HEK293 (cell line): ENCODE measurements around the gene CDKN2AIP.
"Not testable (repeated sequence)": the region's sequence is repeated elsewhere in the genome, so short reads cannot be mapped to it uniquely, and the experiment has no call there.

Experiments used
- CTCF ChIA-PET: fragments of 350-600 bp; formaldehyde crosslinking; extraction: SDS; loops from one replicate; lab custom pipeline; 2021; ENCODE audit warnings: antibody characterized with exemption; lab: Yijun Ruan, JAX
- POLR2A ChIA-PET: fragments of 300-600 bp; formaldehyde crosslinking; extraction: SDS; loops from one replicate; lab custom pipeline; 2020; ENCODE audit warnings: antibody characterized with exemption, inconsistent platforms; lab: Yijun Ruan, JAX
- H3K27ac ChIP-seq: fragments of 200-500 bp; sonication (Bioruptor generic); 2 replicates; pipeline ENCODE4 v1.5.1; 2014; ENCODE audit warnings: low read depth, low read length, control low read depth, inconsistent platforms; ENCODE audit errors: extremely low read depth
- H3K36me3 ChIP-seq, 2 experiments: fragments of 200-500 bp in 1 of 2; sonication (Bioruptor generic) in 1 of 2; 1 replicate in 1 of 2; 2 replicates in 1 of 2; pipeline ENCODE4 v1.5.1; 2014 to 2017; ENCODE audit warnings: inconsistent platforms in 2 of 2, low read length in 2 of 2; ENCODE audit not compliant: control insufficient read depth in 2 of 2, insufficient read depth in 1 of 2
- H3K4me1 ChIP-seq: fragments of 200-500 bp; sonication (Bioruptor generic); 2 replicates; pipeline ENCODE4 v1.5.1; 2014; ENCODE audit warnings: mild to moderate bottlenecking, low read length, inconsistent platforms; ENCODE audit not compliant: control insufficient read depth, insufficient read depth
- H3K4me3 ChIP-seq: 2 replicates; pipeline ENCODE4 v1.5.1; 2011; ENCODE audit warnings: low read depth, mild to moderate bottlenecking, control low read depth, low read length, moderate library complexity
- H3K9me3 ChIP-seq: fragments of 200-500 bp; sonication (Bioruptor generic); 2 replicates; pipeline ENCODE4 v1.5.1; 2014; ENCODE audit warnings: low read depth, low read length, inconsistent platforms; ENCODE audit not compliant: control insufficient read depth, insufficient read depth
- BCL11B ChIP-seq: fragments of 450-650 bp; formaldehyde crosslinking; IDR thresholded peaks from 2 replicates; pipeline ENCODE4 v1.5.1; 2016; ENCODE audit warnings: low read depth, missing biosample characterization, missing genetic modification characterization
- KLF17 ChIP-seq: fragments of 450-650 bp; formaldehyde crosslinking; IDR thresholded peaks from 2 replicates; pipeline ENCODE4 v1.5.1; 2016; ENCODE audit warnings: missing biosample characterization, missing genetic modification characterization
- PRDM6 ChIP-seq: fragments of 450-650 bp; formaldehyde crosslinking; IDR thresholded peaks from 2 replicates; pipeline ENCODE4 v1.5.1; 2017; ENCODE audit warnings: missing biosample characterization, missing genetic modification characterization
- ZBTB20 ChIP-seq: fragments of 450-650 bp; formaldehyde crosslinking; IDR thresholded peaks from 2 replicates; pipeline ENCODE4 v1.5.1; 2016; ENCODE audit warnings: missing biosample characterization, missing genetic modification characterization
- ZBTB21 ChIP-seq: fragments of 450-650 bp; formaldehyde crosslinking; IDR thresholded peaks from 2 replicates; pipeline ENCODE4 v1.5.1; 2017; ENCODE audit warnings: missing biosample characterization, missing genetic modification characterization
- ZBTB44 ChIP-seq: fragments of 450-650 bp; IDR thresholded peaks from 2 replicates; pipeline ENCODE4 v1.5.1; 2018; ENCODE audit warnings: missing biosample characterization, mild to moderate bottlenecking, missing genetic modification characterization
- ZBTB8A ChIP-seq: fragments of 450-650 bp; formaldehyde crosslinking; IDR thresholded peaks from 2 replicates; pipeline ENCODE4 v1.5.1; 2016; ENCODE audit warnings: missing biosample characterization, missing genetic modification characterization
- ZNF138 ChIP-seq: fragments of 450-650 bp; formaldehyde crosslinking; IDR thresholded peaks from 2 replicates; pipeline ENCODE4 v1.5.1; 2016; ENCODE audit warnings: missing biosample characterization, missing genetic modification characterization, borderline replicate concordance
- ZNF16 ChIP-seq: fragments of 450-650 bp; formaldehyde crosslinking; IDR thresholded peaks from 2 replicates; pipeline ENCODE4 v1.5.1; 2016; ENCODE audit warnings: low read depth, missing biosample characterization, missing genetic modification characterization
- ZNF26 ChIP-seq: fragments of 450-650 bp; formaldehyde crosslinking; IDR thresholded peaks from 2 replicates; pipeline ENCODE4 v1.5.1; 2016; ENCODE audit warnings: missing biosample characterization, missing genetic modification characterization
- ZNF311 ChIP-seq: fragments of 450-650 bp; formaldehyde crosslinking; IDR thresholded peaks from 2 replicates; pipeline ENCODE4 v1.5.1; 2017; ENCODE audit warnings: missing biosample characterization, missing genetic modification characterization, borderline replicate concordance
- ZNF335 ChIP-seq: fragments of 450-650 bp; formaldehyde crosslinking; conservative IDR thresholded peaks from 2 replicates; pipeline ENCODE4 v1.5.1; 2016; ENCODE audit warnings: missing biosample characterization, missing genetic modification characterization
- ZNF560 ChIP-seq: fragments of 450-650 bp; formaldehyde crosslinking; IDR thresholded peaks from 2 replicates; pipeline ENCODE4 v1.5.1; 2017; ENCODE audit warnings: missing biosample characterization, missing genetic modification characterization, borderline replicate concordance
- ZNF623 ChIP-seq: fragments of 450-650 bp; formaldehyde crosslinking; IDR thresholded peaks from 2 replicates; pipeline ENCODE4 v1.5.1; 2016; ENCODE audit warnings: missing biosample characterization, missing genetic modification characterization
- ZNF664 ChIP-seq: fragments of 450-650 bp; formaldehyde crosslinking; IDR thresholded peaks from 2 replicates; pipeline ENCODE4 v1.5.1; 2016; ENCODE audit warnings: missing biosample characterization, missing genetic modification characterization
- ZSCAN16 ChIP-seq: fragments of 450-650 bp; formaldehyde crosslinking; IDR thresholded peaks from 2 replicates; pipeline ENCODE4 v1.5.1; 2016; ENCODE audit warnings: missing biosample characterization, missing genetic modification characterization
- ZSCAN5A ChIP-seq: fragments of 450-650 bp; formaldehyde crosslinking; IDR thresholded peaks from 2 replicates; pipeline ENCODE4 v1.5.1; 2016; ENCODE audit warnings: missing biosample characterization, missing genetic modification characterization

Gene CDKN2AIP

GRCh38 chr4:183458005-183458404 is 13.6 kb downstream of the CDKN2AIP start (continued):
- TF ChIP-seq ZNF664 = no peak
- TF ChIP-seq ZNF560 (tag by site-specific recombination) = no peak
- TF ChIP-seq ZNF26 (tag by site-specific recombination) = no peak
- no peak for TF ChIP-seq ZNF335 (tag by site-specific recombination)
- TF ChIP-seq ZSCAN5A (tag by site-specific recombination) = no peak

GRCh38 chr4:183463903-183464619 is 19.6 kb downstream of the CDKN2AIP start:
- POLR2A ChIA-PET = interaction anchor here (0.6 kb wide), 1 partner anchor 12 kb away, joined by 3 read pairs; no protein-coding TSS in a partner anchor
- H3K4me3 ChIP-seq, H3K9me3 ChIP-seq, CTCF ChIA-PET, H3K27ac ChIP-seq, H3K4me1 ChIP-seq, H3K36me3 ChIP-seq: not testable (repeated sequence)

- POLR2A ChIA-PET = interaction anchor here (0.6 kb wide), 1 partner anchor 15 kb away, joined by 3 read pairs; no protein-coding TSS in a partner anchor
- H3K4me3 ChIP-seq, H3K36me3 ChIP-seq, CTCF ChIA-PET, H3K27ac ChIP-seq, H3K4me1 ChIP-seq, H3K9me3 ChIP-seq: not testable (repeated sequence)
Measured at GRCh38 chr4:183465879-183466278, 21.4 kb downstream of the CDKN2AIP start.

- CTCF ChIA-PET = no interaction called here
- POLR2A ChIA-PET = no interaction called here
- Histone ChIP-seq H3K36me3 (no peaks in the 10 kb centered on the region), H3K27ac (no peak overlapping the region), H3K9me3 (no peaks in the 10 kb centered on the region), H3K4me1 (no peaks in the 10 kb centered on the region), H3K4me3 (no peak overlapping the region)
- TF ChIP-seq ZBTB44 (tag by site-specific recombination) = no peak
- TF ChIP-seq ZSCAN16 (tag by site-specific recombination) = no peak
- no peak for TF ChIP-seq ZBTB8A (tag by site-specific recombination)
- no peak for TF ChIP-seq ZNF311 (tag by site-specific recombination)
- no peak for TF ChIP-seq ZNF138
- no peak for TF ChIP-seq BCL11B (tag by site-specific recombination)
- TF ChIP-seq KLF17 (tag by site-specific recombination) = no peak
- no peak for TF ChIP-seq ZNF16 (tag by site-specific recombination)
- no peak for TF ChIP-seq PRDM6 (tag by site-specific recombination)
- TF ChIP-seq ZBTB20 = no peak
- no peak for TF ChIP-seq ZNF623 (tag by site-specific recombination)
- no peak for TF ChIP-seq ZBTB21 (tag by site-specific recombination)
Measured at GRCh38 chr4:183467246-183467645, 22.8 kb downstream of the CDKN2AIP start.
